Calu3 (cell line): Measurements from ENCODE around the gene CHSY1. TPM values are rescaled to one million over a fixed set of nuclear protein-coding genes. Genes with fewer than 3 reads are reported as not detected.
"Not testable (repeated sequence)": the region's sequence is repeated elsewhere in the genome, so short reads cannot be mapped to it uniquely, and the experiment has no call there.

Experiments used
- BruUV-seq: library from RNA; stranded (reverse); fragments of 400-500 nt; replicated peaks from 2 replicates; lab custom pipeline; 2021; lab: Mats Ljungman, UMichigan
- CTCF ChIA-PET: fragments of 300-600 bp; sonication (Branson Sonifier 250); formaldehyde crosslinking; loops from one replicate; lab custom pipeline; 2022; ENCODE audit warnings: antibody characterized with exemption; lab: Charles Lee
- DNase-seq: peaks from one replicate; pipeline ENCODE4 v3.0.0; 2022
- H3K27ac Mint-ChIP-seq: one replicate; pipeline ENCODE4 v1.8.0; 2022; ENCODE audit warnings: mixed read lengths; ENCODE audit not compliant: unreplicated experiment
- H3K27me3 Mint-ChIP-seq: one replicate; pipeline ENCODE4 v1.8.0; 2022; ENCODE audit warnings: mixed read lengths; ENCODE audit not compliant: unreplicated experiment
- H3K36me3 Mint-ChIP-seq: one replicate; pipeline ENCODE4 v1.8.0; 2022; ENCODE audit warnings: mild to moderate bottlenecking, moderate library complexity, mixed read lengths; ENCODE audit not compliant: insufficient read depth, unreplicated experiment
- H3K4me1 Mint-ChIP-seq: one replicate; pipeline ENCODE4 v1.8.0; 2022; ENCODE audit warnings: mild to moderate bottlenecking, low read depth, mixed read lengths; ENCODE audit not compliant: unreplicated experiment
- H3K4me3 Mint-ChIP-seq: one replicate; pipeline ENCODE4 v1.8.0; 2022; ENCODE audit warnings: mild to moderate bottlenecking, low read depth, moderate library complexity, mixed read lengths; ENCODE audit not compliant: unreplicated experiment
- H3K9me3 Mint-ChIP-seq: one replicate; pipeline ENCODE4 v1.8.0; 2022; ENCODE audit warnings: low read depth, mixed read lengths; ENCODE audit not compliant: unreplicated experiment
- intact Hi-C: fragments of 100-400 bp; cut with micrococcal nuclease; formaldehyde crosslinking; loops from one replicate; pipeline ENCODE4 v1.10.0; 2022; ENCODE audit not compliant: unreplicated experiment
- total RNA-seq: library from RNA; stranded (reverse); gene quantifications from 2 replicates; pipeline ENCODE4 v1.2.3, GENCODE V29; 2022
- TF ChIP-seq, protein P1 (sequence below): fragments of 200-600 bp; IDR thresholded peaks from one replicate; pipeline ENCODE4 v1.8.0; 2022; ENCODE audit warnings: antibody characterized with exemption; ENCODE audit not compliant: unreplicated experiment

The CHSY1 gene
- total RNA-seq, 1 experiment from 2014 or later, result 25.0 TPM

DNA sequence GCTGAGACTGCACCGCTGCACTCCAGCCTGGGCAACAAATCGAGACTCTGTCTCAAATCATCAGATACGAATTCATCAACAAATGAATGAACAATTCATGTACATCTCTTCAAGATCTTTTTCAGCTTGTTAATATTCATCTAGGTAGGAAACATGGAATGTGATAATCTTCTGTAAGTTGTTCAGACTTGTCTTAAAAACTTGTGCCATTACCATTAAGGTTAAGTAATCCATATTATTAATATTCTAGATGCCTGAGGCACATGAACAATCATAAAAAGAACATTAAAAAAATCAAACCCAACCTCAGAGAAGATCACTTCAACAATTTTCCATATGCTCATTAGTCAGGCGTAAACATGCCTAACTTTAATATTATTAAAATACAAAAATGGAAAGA lies 36.2 kb downstream of the CHSY1 start:
- Mint-ChIP-seq H3K27me3 (no peaks in the 10 kb centered on the region), H3K4me1 (peaks cover 7% of the 10 kb centered on the region), H3K27ac (no peak overlapping the region), H3K9me3 (no peaks in the 10 kb centered on the region), H3K36me3 (no peaks in the 10 kb centered on the region), H3K4me3 (no peak overlapping the region)
- TF ChIP-seq, protein P1, sequence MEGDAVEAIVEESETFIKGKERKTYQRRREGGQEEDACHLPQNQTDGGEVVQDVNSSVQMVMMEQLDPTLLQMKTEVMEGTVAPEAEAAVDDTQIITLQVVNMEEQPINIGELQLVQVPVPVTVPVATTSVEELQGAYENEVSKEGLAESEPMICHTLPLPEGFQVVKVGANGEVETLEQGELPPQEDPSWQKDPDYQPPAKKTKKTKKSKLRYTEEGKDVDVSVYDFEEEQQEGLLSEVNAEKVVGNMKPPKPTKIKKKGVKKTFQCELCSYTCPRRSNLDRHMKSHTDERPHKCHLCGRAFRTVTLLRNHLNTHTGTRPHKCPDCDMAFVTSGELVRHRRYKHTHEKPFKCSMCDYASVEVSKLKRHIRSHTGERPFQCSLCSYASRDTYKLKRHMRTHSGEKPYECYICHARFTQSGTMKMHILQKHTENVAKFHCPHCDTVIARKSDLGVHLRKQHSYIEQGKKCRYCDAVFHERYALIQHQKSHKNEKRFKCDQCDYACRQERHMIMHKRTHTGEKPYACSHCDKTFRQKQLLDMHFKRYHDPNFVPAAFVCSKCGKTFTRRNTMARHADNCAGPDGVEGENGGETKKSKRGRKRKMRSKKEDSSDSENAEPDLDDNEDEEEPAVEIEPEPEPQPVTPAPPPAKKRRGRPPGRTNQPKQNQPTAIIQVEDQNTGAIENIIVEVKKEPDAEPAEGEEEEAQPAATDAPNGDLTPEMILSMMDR, result no peak
- intact Hi-C loops, result no loop called here
- CTCF ChIA-PET, result no interaction called here
- no peak for DNase-seq
- no TSS peak for BruUV-seq

DNA sequence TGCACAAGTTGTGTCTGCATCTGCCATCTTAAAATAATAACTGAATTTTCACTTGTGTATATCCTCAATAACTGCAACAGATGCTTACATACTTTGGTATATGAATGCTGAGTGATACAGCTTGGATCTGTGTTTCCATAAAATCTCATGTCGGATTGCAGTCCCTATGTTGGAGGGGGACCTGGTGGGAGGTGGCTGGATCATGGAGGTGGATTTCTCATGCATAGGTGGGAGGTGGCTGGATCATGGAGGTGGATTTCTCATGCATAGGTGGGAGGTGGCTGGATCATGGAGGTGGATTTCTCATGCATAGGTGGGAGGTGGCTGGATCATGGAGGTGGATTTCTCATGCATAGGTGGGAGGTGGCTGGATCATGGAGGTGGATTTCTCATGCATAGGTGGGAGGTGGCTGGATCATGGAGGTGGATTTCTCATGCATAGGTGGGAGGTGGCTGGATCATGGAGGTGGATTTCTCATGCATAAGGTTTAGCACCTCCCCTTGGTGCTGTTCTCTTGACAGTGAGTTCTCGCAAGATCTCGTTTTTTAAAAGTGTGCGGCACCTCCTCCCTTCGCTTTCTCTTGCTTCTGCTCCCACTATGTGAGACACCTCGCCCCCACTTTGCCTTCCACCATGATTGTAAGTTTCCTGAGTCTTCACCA lies 37.3 kb downstream of the CHSY1 start:
- H3K4me1 Mint-ChIP-seq, intact Hi-C loops: not testable (repeated sequence)

DNA sequence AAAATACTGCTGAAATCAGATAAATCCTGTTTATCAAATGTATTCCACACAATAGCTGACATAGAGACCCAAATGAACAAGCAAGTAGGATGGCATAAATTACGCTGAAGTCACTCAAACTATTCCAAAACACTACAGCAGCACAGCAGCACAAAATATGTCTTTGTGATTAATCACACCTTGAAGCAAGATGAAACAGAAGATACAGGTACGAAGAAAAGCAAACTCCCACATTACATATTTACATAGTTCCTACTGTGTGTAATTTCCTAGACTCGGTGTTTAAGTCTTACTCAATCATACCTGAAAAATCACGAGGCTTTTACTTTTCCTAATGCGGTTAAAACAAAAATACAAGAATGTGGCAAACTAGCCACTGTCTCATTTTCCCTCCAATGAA lies 38.3 kb downstream of the CHSY1 start:
- Mint-ChIP-seq H3K4me3 (no peak overlapping the region), H3K27ac (no peak overlapping the region), H3K27me3 (no peaks in the 10 kb centered on the region), H3K4me1 (no peaks in the 10 kb centered on the region), H3K9me3 (no peaks in the 10 kb centered on the region), H3K36me3 (no peaks in the 10 kb centered on the region)
- CTCF ChIA-PET, result no interaction called here
- no TSS peak for BruUV-seq
- TF ChIP-seq, protein P1, result no peak
- intact Hi-C loops, result no loop called here
- DNase-seq, result no peak

More for the DNA sequence above, 37.3 kb downstream of the CHSY1 start:
- H3K4me3 Mint-ChIP-seq, H3K27ac Mint-ChIP-seq, BruUV-seq, DNase-seq, H3K9me3 Mint-ChIP-seq, H3K36me3 Mint-ChIP-seq, CTCF ChIA-PET, H3K27me3 Mint-ChIP-seq: not testable (repeated sequence)

DNA sequence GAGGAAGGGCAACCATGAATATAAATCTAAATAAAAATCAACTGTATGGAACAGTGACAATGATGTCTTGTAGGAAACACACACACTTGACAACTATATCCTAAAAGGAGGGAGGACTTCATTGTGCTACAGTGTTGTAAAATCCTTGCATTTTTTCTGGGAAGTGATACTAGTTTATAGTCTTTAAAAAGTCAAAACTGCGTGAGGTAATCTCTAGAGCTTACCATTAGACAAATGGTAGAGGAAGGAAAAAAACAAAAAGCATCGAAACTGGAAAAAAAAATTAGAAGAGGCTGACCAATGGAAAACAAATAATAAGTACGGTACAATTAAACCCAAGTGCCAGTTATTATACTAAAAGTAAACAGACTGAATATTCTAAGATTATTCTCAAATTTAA lies 38.7 kb downstream of the CHSY1 start:
- H3K27ac Mint-ChIP-seq, result no peak overlapping the region
- BruUV-seq, result no TSS peak

DNA sequence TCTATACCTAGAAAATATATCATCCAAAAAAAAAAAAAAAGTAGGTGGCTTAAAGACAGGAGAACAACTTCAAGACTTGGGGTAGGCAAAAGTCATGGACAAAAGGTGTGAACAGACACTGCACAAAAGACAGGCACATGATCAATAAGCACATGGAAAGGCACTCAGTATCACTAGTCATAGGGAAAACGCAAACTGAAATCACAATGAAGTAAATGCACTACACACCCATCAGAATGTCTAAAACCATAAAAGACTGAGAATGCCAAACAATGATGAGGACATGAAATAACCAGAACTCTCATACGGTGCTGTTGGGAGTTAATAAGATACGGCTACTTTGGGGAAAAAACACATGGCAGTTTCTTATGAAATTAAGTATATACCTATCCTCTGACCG lies 40.0 kb downstream of the CHSY1 start:
- TF ChIP-seq, protein P1, result no peak
- CTCF ChIA-PET, result no interaction called here
- Mint-ChIP-seq H3K27me3 (no peaks in the 10 kb centered on the region), H3K9me3 (no peaks in the 10 kb centered on the region), H3K4me1 (peaks cover 7% of the 10 kb centered on the region), H3K27ac (no peak overlapping the region), H3K4me3 (no peak overlapping the region), H3K36me3 (no peaks in the 10 kb centered on the region)
- intact Hi-C loops, result no loop called here
- no peak for DNase-seq
- no TSS peak for BruUV-seq

More for the DNA sequence above, 38.7 kb downstream of the CHSY1 start:
- Mint-ChIP-seq H3K9me3 (no peaks in the 10 kb centered on the region), H3K4me3 (no peak overlapping the region), H3K36me3 (no peaks in the 10 kb centered on the region), H3K4me1 (no peaks in the 10 kb centered on the region), H3K27me3 (no peaks in the 10 kb centered on the region)
- CTCF ChIA-PET, result no interaction called here
- TF ChIP-seq, protein P1, result no peak
- no peak for DNase-seq
- intact Hi-C loops, result no loop called here
